Inflammatory macrophage treated with lipopolysaccharide for 4 hours (primary cell): Measurements from ENCODE around the gene TMEM198.

Experiments used
- DNase-seq: peaks from one replicate; pipeline ENCODE4 v3.0.0-alpha.2; 2020

TMEM198 gene

GRCh38 chr2:219545943-219546352, 2.1 kb downstream of the TMEM198 start:
- DNase-seq = no peak

DNA sequence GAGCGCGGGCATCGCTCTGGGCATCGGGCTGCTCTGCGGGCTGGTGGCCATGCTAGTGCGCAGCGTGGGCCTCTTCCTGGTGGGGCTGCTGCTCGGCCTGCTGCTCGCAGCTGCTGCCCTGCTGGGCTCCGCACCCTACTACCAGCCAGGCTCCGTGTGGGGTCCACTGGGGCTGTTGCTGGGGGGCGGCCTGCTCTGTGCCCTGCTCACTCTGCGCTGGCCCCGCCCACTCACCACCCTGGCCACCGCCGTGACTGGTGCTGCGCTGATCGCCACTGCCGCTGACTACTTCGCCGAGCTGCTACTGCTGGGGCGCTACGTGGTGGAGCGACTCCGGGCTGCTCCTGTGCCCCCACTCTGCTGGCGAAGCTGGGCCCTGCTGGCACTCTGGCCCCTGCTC, 3.8 kb downstream of the TMEM198 start:
- DNase-seq = no peak

DNA sequence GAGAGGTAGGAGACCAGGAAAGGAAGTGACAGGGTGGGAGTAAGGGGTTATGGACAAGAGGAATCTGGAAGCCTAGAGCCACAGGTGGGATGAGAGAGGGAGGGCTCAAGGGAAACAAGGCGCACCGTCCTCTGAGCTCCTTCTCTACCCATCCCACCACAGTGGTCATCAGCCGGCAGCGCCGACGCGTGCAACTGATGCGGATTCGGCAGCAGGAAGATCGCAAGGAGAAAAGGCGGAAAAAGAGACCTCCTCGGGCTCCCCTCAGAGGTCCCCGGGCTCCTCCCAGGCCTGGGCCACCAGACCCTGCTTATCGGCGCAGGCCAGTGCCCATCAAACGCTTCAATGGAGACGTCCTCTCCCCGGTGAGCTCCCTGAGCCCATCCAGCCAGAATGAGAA, 5.2 kb downstream of the TMEM198 start:
- no peak for DNase-seq

GRCh38 chr2:219549619-219550018, 5.8 kb downstream of the TMEM198 start:
- no peak for DNase-seq

GRCh38 chr2:219551441-219552381, 7.9 kb downstream of the TMEM198 start:
- DNase-seq = no peak

DNA sequence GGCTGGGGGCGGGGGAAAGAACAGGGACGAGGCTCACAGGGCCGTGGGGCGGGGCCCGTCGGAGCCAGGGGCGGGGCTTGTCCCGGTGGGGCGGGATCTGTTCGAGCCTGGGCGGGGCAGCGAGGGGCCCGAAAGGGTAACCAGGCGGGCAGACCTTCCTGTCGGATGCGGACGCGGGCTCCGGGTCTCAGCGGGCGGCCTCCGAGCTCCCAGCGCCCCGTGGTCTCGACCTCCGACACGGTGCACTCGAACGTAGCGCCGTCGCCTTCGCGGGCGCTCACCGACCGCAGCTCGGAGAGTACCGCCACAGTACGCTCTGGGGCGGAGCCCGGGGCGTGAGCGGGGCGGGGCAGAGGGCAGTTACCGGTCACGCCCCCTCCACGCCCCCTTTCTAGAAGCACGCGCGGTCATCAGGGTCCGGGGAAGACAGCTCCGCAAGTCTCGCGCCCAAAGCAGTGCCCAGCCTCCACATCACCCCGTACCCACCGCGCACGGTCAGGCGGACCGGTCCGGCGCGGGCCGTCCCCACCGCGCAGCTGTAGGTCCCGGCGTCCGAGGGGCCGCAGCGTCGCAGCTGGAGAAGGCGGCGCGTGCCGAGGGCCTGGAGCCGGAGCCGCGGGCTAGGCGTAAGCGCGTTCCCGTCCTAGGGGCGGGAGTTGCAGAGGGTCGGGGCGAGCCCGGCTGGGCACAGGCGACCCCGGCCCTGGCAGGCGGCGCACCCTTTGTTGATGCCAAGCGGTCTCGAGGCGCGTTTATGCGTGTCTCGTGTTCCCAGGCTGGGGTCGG, 8.7 kb downstream of the TMEM198 start:
- DNase-seq = peak; percentile 79

GRCh38 chr2:219553168-219553417, 9.3 kb downstream of the TMEM198 start:
- no peak for DNase-seq

GRCh38 chr2:219553463-219553963, 9.7 kb downstream of the TMEM198 start:
- no peak for DNase-seq

- DNase-seq = no peak
Observed at GRCh38 chr2:219554350-219554749, 10.5 kb downstream of the TMEM198 start.

DNA sequence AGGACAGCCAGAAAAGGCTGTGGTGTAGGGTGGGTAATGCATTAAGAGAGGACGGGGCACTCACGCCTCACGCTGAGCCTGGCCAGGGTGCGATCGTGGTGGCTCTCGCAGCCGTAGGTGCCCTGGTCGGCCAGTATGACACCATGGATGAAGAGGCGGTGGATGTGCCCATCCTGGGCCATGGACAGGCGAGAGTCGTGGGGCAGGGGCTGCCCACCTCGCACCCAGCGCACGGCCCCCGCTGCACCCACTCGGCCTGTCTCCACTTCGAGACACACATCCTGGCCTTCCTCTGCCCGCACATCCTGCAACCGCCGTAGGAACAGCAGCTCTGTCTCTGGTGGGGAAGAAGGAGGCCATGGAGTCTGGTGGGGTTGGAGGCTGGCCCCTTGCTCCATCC, 12.1 kb downstream of the TMEM198 start:
- DNase-seq = no peak

DNA sequence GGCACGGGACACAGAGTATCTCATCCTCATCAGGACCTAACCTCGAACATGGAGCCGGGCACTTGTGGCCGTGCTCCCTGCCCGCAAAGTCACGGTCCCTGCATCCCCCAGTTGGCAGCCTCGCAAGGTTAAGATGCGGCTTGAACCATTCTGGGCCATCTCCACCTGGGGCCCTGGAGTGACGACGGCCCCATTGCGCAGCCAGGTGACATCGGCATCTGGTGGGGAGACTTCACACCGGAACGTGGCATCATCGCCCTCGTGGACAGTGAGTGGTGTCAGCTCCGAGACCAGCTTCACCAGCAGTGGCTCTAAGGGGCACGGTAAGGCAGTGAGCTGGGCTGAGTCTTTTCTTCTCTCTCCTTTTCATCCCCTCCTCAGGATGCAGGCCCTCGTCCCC, 12.6 kb downstream of the TMEM198 start:
- no peak for DNase-seq

- no peak for DNase-seq
Observed at GRCh38 chr2:219557320-219557719, 13.5 kb downstream of the TMEM198 start.

GRCh38 chr2:219557791-219558785, 14.3 kb downstream of the TMEM198 start:
- DNase-seq = no peak

DNA sequence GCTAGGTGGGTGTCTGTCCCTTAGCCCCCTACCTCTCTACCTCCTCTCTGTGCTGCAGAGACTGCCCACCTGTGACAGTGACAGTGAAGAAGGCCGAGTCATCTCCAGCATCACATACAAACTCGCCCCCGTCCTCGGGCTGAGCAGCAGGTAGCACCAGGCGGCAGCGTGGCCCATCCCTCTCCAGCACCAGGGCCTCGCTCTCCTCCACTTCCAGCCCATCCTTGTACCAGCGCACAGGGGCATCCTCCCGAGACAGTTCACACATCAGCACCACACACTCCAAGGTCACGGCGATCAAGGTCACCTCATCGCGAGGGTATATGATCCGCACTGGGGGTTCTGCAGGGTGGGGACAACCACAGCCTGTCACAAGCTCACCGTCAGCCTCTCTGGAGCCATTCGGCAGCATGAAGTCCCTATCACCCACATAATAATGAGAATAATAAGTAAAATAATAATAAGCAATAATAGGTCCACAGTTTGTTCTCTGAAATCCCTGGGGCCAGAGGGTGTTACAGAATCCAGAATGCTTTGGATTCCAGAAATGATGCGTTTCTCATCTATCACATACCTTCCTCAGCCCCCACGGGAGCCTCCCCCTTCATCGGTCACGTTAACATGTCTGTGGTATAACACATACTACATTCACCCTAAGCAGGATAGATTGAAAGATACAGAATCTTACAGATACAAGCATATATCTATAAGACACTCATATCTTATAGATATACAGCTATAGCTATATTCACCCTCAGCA, 15.5 kb downstream of the TMEM198 start:
- no peak for DNase-seq

- no peak for DNase-seq
Observed at GRCh38 chr2:219560037-219560892, 16.4 kb downstream of the TMEM198 start.

DNA sequence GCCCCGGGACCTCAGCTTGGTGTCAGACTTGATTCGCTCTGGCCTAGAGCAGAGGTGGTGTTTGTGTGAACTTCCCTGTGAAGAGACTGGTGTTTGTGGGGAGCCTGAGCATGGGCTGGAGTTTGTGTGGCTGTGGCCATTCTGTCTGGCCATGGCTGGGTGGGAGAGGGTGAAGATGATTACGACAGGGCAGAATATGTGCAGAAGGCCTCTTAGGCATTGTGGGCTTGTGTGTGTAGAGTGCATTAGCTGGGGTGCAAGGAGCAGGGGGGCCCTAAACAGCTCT, 17.0 kb downstream of the TMEM198 start:
- DNase-seq = no peak

DNA sequence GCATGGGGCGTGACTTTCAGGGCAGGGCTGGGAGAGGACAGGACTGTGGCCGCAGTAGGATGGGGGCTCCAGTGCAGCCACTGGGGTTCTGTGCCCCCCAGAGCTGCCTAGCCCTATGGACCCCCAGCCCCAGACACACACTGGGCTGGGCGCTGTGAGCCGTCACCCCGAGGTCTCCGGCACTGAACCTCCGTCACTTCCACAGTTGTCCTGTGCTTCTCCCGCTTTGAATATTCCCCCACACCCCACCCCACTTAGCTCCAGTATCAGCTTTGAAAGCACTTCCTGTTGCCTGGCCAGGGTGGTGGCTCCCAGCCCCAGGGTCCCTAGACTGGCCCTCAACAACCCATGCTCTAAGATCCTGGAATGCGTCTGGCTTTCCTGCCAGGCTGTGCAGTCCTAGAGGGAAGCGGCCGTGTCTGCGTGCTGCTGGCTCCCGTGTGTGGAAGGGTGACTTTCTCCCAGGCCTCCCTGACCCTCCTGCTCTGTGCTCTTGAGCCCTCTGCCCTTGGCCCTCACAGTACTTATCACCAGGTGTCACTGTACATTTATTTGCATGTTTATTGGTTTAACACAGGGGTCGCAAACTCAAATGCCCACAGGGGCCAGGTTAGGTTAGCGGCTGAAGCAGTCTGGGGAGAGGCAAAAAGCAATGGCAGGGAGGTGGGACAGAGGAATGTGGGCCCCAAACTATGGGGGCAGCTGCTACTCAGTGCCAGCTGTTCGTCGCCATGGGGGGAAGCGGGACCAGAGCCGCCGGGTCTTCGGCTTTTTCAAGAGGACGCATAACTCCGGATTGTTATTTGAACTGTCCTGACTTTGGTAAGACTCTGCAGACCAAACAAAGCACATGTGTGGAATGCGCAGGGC, 17.6 kb downstream of the TMEM198 start:
- no peak for DNase-seq

- no peak for DNase-seq
Observed at GRCh38 chr2:219562049-219563020, 18.5 kb downstream of the TMEM198 start.
